GM19468 (cell line): ENCODE measurements around the gene PI4KA.

Experiments
- ATAC-seq: cut with Tn5 transposase; IDR thresholded peaks from one replicate; pipeline ENCODE4 v1.9.1; 2021; ENCODE audit warnings: mild to moderate bottlenecking, moderate library complexity, moderate number of reproducible peaks; ENCODE audit not compliant: unreplicated experiment; ENCODE audit errors: extremely low read depth

Gene PI4KA

GRCh38 chr22:20659920-20660319 is 198.7 kb downstream of the PI4KA start:
- ATAC-seq, result no peak

- no peak for ATAC-seq
Measured at GRCh38 chr22:20659258-20659657, 199.4 kb downstream of the PI4KA start.

- no peak for ATAC-seq
Measured at GRCh38 chr22:20658433-20659222, 200.0 kb downstream of the PI4KA start.

- ATAC-seq, result no peak
Measured at GRCh38 chr22:20657963-20658362, 200.6 kb downstream of the PI4KA start.
